MCF 10A (cell line): ENCODE results near the gene S100PBP. TPM values are rescaled to one million over a fixed set of nuclear protein-coding genes. Genes with fewer than 3 reads are reported as not detected.
A peak's percentile ranks its signal among the peaks of the same experiment; 100 is the strongest.

Experiments used
- BruUV-seq: library from RNA; stranded (reverse); fragments of 400-500 nt; replicated peaks from 2 replicates; lab custom pipeline; 2021; lab: Mats Ljungman, UMichigan
- CTCF ChIA-PET: fragments of 300-600 bp; sonication (Branson Sonifier 250); formaldehyde crosslinking; extraction: SDS; loops from one replicate; lab custom pipeline; 2021; ENCODE audit warnings: antibody characterized with exemption, inconsistent platforms; lab: Yijun Ruan, JAX
- POLR2A ChIA-PET: fragments of 300-600, 350-650 bp; sonication (Branson Sonifier 250); formaldehyde crosslinking; extraction: SDS; loops from one replicate; lab custom pipeline; 2020; ENCODE audit warnings: antibody characterized with exemption, inconsistent platforms; lab: Yijun Ruan, JAX
- DNase-seq: peaks from one replicate; pipeline ENCODE4 v3.0.0-alpha.2; 2018; ENCODE audit not compliant: unreplicated experiment
- H3K27ac Mint-ChIP-seq: one replicate; pipeline ENCODE4 v1.8.0; 2022; ENCODE audit warnings: mild to moderate bottlenecking, low read depth, mixed read lengths; ENCODE audit not compliant: unreplicated experiment
- H3K27me3 Mint-ChIP-seq: one replicate; pipeline ENCODE4 v1.8.0; 2022; ENCODE audit warnings: mixed read lengths; ENCODE audit not compliant: insufficient read depth, unreplicated experiment
- H3K36me3 Mint-ChIP-seq: one replicate; pipeline ENCODE4 v1.8.0; 2022; ENCODE audit warnings: mild to moderate bottlenecking, moderate library complexity, mixed read lengths; ENCODE audit not compliant: insufficient read depth, unreplicated experiment
- H3K4me1 Mint-ChIP-seq: one replicate; pipeline ENCODE4 v1.8.0; 2022; ENCODE audit warnings: mixed read lengths; ENCODE audit not compliant: insufficient read depth, unreplicated experiment
- H3K4me3 Mint-ChIP-seq: one replicate; pipeline ENCODE4 v1.8.0; 2022; ENCODE audit warnings: mild to moderate bottlenecking, moderate library complexity, mixed read lengths; ENCODE audit not compliant: unreplicated experiment
- H3K9me3 Mint-ChIP-seq: one replicate; pipeline ENCODE4 v1.8.0; 2022; ENCODE audit warnings: mixed read lengths; ENCODE audit not compliant: unreplicated experiment
- intact Hi-C: fragments of 100-400 bp; cut with micrococcal nuclease; formaldehyde crosslinking; loops from 2 replicates; pipeline ENCODE4 v1.14.1; 2022
- total RNA-seq: library from RNA; stranded (reverse); gene quantifications from 2 replicates; pipeline ENCODE4 v1.2.3, GENCODE V29; 2022
- TF ChIP-seq, protein P1 (sequence below): fragments of 200-600 bp; IDR thresholded peaks from one replicate; pipeline ENCODE4 v1.8.0; 2022; ENCODE audit warnings: antibody characterized with exemption, mild to moderate bottlenecking; ENCODE audit not compliant: unreplicated experiment

Gene S100PBP
- total RNA-seq, 1 experiment from 2014 or later = 24.4 TPM

GRCh38 chr1:32774464-32774808 is 43.0 kb upstream of the S100PBP start:
- Mint-ChIP-seq H3K27me3 (no peaks in the 10 kb centered on the region), H3K4me1 (peaks cover 25% of the 10 kb centered on the region), H3K4me3 (no peak overlapping the region), H3K27ac (peak overlapping the region; percentile 27), H3K9me3 (no peaks in the 10 kb centered on the region), H3K36me3 (peaks cover 76% of the 10 kb centered on the region)
- BruUV-seq = TSS peak; percentile 41
- intact Hi-C loops = loop anchor here (5.0 kb wide), 1 partner anchor 98 kb away; the partner anchor contains the start of gene FNDC5
- DNase-seq = no peak
- CTCF ChIA-PET = interaction anchor here (0.6 to 18.4 kb wide), 14 partner anchors 8 to 373 kb away, joined by 3 to 418 read pairs (median 4); no protein-coding TSS in a partner anchor
- TF ChIP-seq, protein P1, sequence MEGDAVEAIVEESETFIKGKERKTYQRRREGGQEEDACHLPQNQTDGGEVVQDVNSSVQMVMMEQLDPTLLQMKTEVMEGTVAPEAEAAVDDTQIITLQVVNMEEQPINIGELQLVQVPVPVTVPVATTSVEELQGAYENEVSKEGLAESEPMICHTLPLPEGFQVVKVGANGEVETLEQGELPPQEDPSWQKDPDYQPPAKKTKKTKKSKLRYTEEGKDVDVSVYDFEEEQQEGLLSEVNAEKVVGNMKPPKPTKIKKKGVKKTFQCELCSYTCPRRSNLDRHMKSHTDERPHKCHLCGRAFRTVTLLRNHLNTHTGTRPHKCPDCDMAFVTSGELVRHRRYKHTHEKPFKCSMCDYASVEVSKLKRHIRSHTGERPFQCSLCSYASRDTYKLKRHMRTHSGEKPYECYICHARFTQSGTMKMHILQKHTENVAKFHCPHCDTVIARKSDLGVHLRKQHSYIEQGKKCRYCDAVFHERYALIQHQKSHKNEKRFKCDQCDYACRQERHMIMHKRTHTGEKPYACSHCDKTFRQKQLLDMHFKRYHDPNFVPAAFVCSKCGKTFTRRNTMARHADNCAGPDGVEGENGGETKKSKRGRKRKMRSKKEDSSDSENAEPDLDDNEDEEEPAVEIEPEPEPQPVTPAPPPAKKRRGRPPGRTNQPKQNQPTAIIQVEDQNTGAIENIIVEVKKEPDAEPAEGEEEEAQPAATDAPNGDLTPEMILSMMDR = no peak
- POLR2A ChIA-PET = interaction anchor here (0.9 to 6.9 kb wide), 12 partner anchors 12 to 72 kb away, joined by 3 to 61 read pairs (median 4); partner anchors contain the start of genes S100PBP, SYNC and YARS1

DNA sequence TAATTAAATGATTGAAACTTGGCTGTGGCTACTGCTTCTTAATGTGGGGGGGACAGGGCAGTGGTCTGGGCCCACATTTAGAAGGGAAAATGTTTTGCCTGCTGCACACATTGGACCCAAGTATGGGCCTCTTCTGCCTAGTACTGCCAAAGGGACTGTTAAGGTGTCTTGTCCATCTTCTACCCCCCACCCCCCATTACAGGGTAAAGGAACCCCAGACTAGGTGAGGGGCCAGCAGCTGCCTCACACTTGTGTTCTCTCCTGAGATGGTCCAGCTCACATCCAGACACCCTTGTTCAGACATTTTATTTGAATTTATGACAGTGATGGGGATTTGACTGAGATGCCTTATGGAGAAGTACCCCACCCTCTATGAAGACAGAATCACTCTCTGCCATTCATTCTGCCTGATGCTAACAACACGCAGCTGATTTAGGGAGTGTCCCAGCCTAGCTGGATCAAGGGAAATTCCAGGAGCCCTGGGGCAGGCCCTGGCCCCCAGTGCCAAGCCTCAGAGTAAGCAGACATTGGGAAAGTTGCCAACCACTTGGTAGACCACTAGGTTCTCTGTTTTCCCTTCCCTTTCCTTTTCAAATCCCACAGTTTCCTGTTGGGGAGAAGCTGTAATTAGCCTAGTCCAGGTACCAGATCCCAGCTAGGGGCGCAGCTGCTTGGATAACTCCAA is 42.4 kb upstream of the S100PBP start:
- Mint-ChIP-seq H3K4me3 (no peak overlapping the region), H3K27ac (peak overlapping the region; percentile 27), H3K36me3 (peaks cover 82% of the 10 kb centered on the region), H3K9me3 (no peaks in the 10 kb centered on the region), H3K27me3 (no peaks in the 10 kb centered on the region), H3K4me1 (peaks cover 21% of the 10 kb centered on the region)
- intact Hi-C loops = loop anchor here (5.0 kb wide), 1 partner anchor 97 kb away; the partner anchor contains the start of gene FNDC5
- DNase-seq = peak; percentile 72
- BruUV-seq = TSS peak; percentile 88
- ChIA-PET CTCF (interaction anchor here (0.6 to 18.4 kb wide), 11 partner anchors 8 to 374 kb away, joined by 3 to 418 read pairs (median 3); no protein-coding TSS in a partner anchor), POLR2A (interaction anchor here (0.8 to 6.9 kb wide), 12 partner anchors 14 to 73 kb away, joined by 3 to 61 read pairs (median 6); partner anchors contain the start of genes S100PBP, SYNC and YARS1)
- TF ChIP-seq, protein P1 = no peak

DNA sequence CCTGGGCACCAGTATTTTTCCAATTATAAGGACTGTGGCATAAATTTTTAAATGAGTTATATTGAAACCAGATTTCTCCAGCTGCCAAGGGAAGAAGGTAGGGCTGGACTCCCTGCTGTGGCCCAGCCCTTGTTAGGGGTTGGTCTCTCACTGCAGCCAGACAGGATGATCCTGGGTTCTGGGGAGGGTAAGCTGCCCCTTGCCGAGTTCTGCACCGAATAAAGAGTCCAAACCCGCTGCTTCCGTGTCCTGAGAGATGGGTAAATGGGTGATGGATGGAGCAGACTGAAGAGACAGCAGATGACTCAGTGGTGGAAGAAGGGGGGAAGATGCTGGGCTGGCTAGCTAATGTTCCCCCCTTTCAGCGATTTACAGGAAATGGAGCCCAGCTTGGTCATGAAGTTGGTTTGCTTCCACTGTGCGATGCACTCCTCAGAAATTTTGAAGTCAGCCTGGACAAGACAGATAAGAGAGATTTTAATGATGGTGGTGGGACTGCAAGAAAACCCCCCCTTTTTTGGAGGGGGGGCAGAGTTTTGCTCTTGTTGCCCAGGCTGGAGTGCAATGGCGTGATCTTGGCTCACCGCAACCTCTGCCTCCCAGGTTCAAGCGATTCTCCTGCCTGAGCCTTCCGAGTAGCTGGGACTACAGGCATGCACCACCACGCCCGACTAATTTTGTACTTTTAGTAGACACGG is 41.7 kb upstream of the S100PBP start:
- Mint-ChIP-seq H3K4me3 (no peak overlapping the region), H3K36me3 (peaks cover 87% of the 10 kb centered on the region), H3K27me3 (no peaks in the 10 kb centered on the region), H3K9me3 (no peaks in the 10 kb centered on the region), H3K4me1 (peaks cover 28% of the 10 kb centered on the region), H3K27ac (no peak overlapping the region)
- ChIA-PET POLR2A (interaction anchor here (0.7 to 6.9 kb wide), 12 partner anchors 13 to 74 kb away, joined by 3 to 61 read pairs (median 6); partner anchors contain the start of genes S100PBP, SYNC and YARS1), CTCF (interaction anchor here (0.7 to 18.4 kb wide), 6 partner anchors 8 to 63 kb away, joined by 3 to 418 read pairs (median 3); no protein-coding TSS in a partner anchor)
- intact Hi-C loops = no loop called here
- TF ChIP-seq, protein P1 = no peak
- BruUV-seq = no TSS peak
- no peak for DNase-seq
